ENCODE data around the gene CHN1.

- TF ChIP-seq POLR2A (IDR thresholded peaks at IDR 0.05), result no peak
- no peak for TF ChIP-seq CTCF (IDR thresholded peaks at IDR 0.05 in 4 of 5, conservative IDR thresholded peaks at IDR 0.05 in 1 of 5)
Observed at GRCh38 chr2:174820361-174820760, 184.8 kb downstream of the CHN1 start.

Data from gastrocnemius medialis (tissue), 4 donors.